HepG2 (cell line): Measurements from ENCODE around the gene FNIP2. TPM values are rescaled to one million over a fixed set of nuclear protein-coding genes. Genes with fewer than 3 reads are reported as not detected.

Experiments
- ATAD3A ChIP-seq: sonication (generic); formaldehyde crosslinking; IDR thresholded peaks from 2 replicates; pipeline ENCODE4 v1.4.0; 2020; ENCODE audit warnings: missing genetic modification reagents
- E2F1 ChIP-seq: sonication (generic); formaldehyde crosslinking; IDR thresholded peaks from 2 replicates; pipeline ENCODE4 v1.5.0; 2020; ENCODE audit warnings: missing genetic modification reagents
- FOXP4 ChIP-seq: sonication (generic); formaldehyde crosslinking; IDR thresholded peaks from 2 replicates; pipeline ENCODE4 v1.4.0; 2020; ENCODE audit warnings: missing genetic modification reagents
- HIVEP1 ChIP-seq: sonication (generic); formaldehyde crosslinking; IDR thresholded peaks from 2 replicates; pipeline ENCODE4 v1.4.0; 2020; ENCODE audit warnings: mild to moderate bottlenecking, missing genetic modification reagents
- ISL2 ChIP-seq: sonication (generic); formaldehyde crosslinking; IDR thresholded peaks from 2 replicates; pipeline ENCODE4 v1.5.0; 2020; ENCODE audit warnings: missing genetic modification reagents
- NFIC ChIP-seq: IDR thresholded peaks from 2 replicates; pipeline ENCODE4 v1.6.1; 2012; ENCODE audit warnings: mild to moderate bottlenecking, low read length, inconsistent platforms
- NFYC ChIP-seq: IDR thresholded peaks from 2 replicates; pipeline ENCODE4 v1.6.1; 2016; ENCODE audit warnings: missing genetic modification reagents, missing compliant biosample characterization
- PHF8 ChIP-seq: sonication (generic); formaldehyde crosslinking; IDR thresholded peaks from 2 replicates; pipeline ENCODE4 v1.5.0; 2020; ENCODE audit warnings: missing genetic modification reagents
- RFX1 ChIP-seq: fragments of 450-650 bp; IDR thresholded peaks from 2 replicates; pipeline ENCODE4 v1.6.1; 2017
- RXRB ChIP-seq: IDR thresholded peaks from 2 replicates; pipeline ENCODE4 v1.6.1; 2016; ENCODE audit warnings: borderline replicate concordance, missing genetic modification reagents, missing compliant biosample characterization
- SALL1 ChIP-seq: sonication (generic); formaldehyde crosslinking; IDR thresholded peaks from 2 replicates; pipeline ENCODE4 v1.8.0; 2022; ENCODE audit warnings: mild to moderate bottlenecking, missing genetic modification reagents
- SATB2 ChIP-seq: sonication (generic); formaldehyde crosslinking; IDR thresholded peaks from 2 replicates; pipeline ENCODE4 v1.5.0; 2020; ENCODE audit warnings: missing genetic modification reagents
- ZNF160 ChIP-seq: sonication (generic); formaldehyde crosslinking; IDR thresholded peaks from 2 replicates; pipeline ENCODE4 v1.8.0; 2022; ENCODE audit warnings: mild to moderate bottlenecking, inconsistent platforms, missing genetic modification reagents
- ZNF317 ChIP-seq: sonication (generic); formaldehyde crosslinking; IDR thresholded peaks from 2 replicates; pipeline ENCODE4 v1.5.0; 2020; ENCODE audit warnings: mild to moderate bottlenecking, missing genetic modification reagents
- ZNF33A ChIP-seq: sonication (generic); formaldehyde crosslinking; IDR thresholded peaks from 2 replicates; pipeline ENCODE4 v1.5.1; 2020; ENCODE audit warnings: missing genetic modification reagents, mild to moderate bottlenecking, moderate library complexity, borderline replicate concordance
- polyA plus RNA-seq, 8 experiments: library from polyadenylated mRNA; depleted of rRNA in 3 of 8; stranded (reverse) in 7 of 8; unstranded in 1 of 8; fragments of >200 nt; fragmentation: Illumina TruSeq in 4 of 8; extraction: Trizol in 4 of 8; gene quantifications; 2 replicates each; pipeline versions ENCODE4 v1.2.1 to v1.2.3, GENCODE V29; 2011 to 2016; ENCODE audit warnings: low read depth in 4 of 8, missing spikeins in 1 of 8, mixed read lengths in 1 of 8; ENCODE audit not compliant: insufficient read depth in 1 of 8
- total RNA-seq, 5 experiments: library from RNA; depleted of rRNA; stranded (reverse); fragments of >200 nt; fragmentation: Illumina TruSeq; extraction: Trizol; gene quantifications; 2 replicates each; pipeline ENCODE4 v1.2.3, GENCODE V29; 2016; ENCODE audit warnings: low read depth in 1 of 5
- TF ChIP-seq, protein P1 (sequence below), 2 experiments: sonication (generic) in 1 of 2; formaldehyde crosslinking in 1 of 2; IDR thresholded peaks; 2 replicates each; pipeline versions ENCODE4 v1.4.0 to v1.6.1; 2016 to 2020; ENCODE audit warnings: borderline replicate concordance in 1 of 2, low read depth in 1 of 2, mild to moderate bottlenecking in 1 of 2, missing genetic modification reagents in 1 of 2
- TF ChIP-seq, protein P2 (sequence below): IDR thresholded peaks from 2 replicates; pipeline ENCODE4 v1.6.1; 2016
- TF ChIP-seq, protein P3 (sequence below): sonication (generic); formaldehyde crosslinking; IDR thresholded peaks from 2 replicates; pipeline ENCODE4 v1.5.0; 2020; ENCODE audit warnings: missing genetic modification reagents
- TF ChIP-seq, protein P4 (sequence below): sonication (generic); formaldehyde crosslinking; IDR thresholded peaks from 2 replicates; pipeline ENCODE4 v1.5.0; 2020; ENCODE audit warnings: missing genetic modification reagents

Gene FNIP2
- total and polyA plus RNA-seq, 2 of the 13 experiments (the other 11 are each of a cell fraction or from before 2014, with no cell fraction given) = 15.5 to 21.0 TPM

GRCh38 chr4:158814207-158814606 lies 45.4 kb downstream of the FNIP2 start (continued):
- TF ChIP-seq, protein P1, sequence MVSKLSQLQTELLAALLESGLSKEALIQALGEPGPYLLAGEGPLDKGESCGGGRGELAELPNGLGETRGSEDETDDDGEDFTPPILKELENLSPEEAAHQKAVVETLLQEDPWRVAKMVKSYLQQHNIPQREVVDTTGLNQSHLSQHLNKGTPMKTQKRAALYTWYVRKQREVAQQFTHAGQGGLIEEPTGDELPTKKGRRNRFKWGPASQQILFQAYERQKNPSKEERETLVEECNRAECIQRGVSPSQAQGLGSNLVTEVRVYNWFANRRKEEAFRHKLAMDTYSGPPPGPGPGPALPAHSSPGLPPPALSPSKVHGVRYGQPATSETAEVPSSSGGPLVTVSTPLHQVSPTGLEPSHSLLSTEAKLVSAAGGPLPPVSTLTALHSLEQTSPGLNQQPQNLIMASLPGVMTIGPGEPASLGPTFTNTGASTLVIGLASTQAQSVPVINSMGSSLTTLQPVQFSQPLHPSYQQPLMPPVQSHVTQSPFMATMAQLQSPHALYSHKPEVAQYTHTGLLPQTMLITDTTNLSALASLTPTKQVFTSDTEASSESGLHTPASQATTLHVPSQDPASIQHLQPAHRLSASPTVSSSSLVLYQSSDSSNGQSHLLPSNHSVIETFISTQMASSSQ (IDR thresholded peaks at IDR 0.05; ENCODE audit: low read depth) = no peak
- TF ChIP-seq, protein P1 (CRISPR knock-in tag; IDR thresholded peaks at IDR 0.05; ENCODE audit: borderline replicate concordance) = no peak
- TF ChIP-seq SALL1 (peak; percentile 27; the same call in 1 of the 2 replicates), ATAD3A (CRISPR knock-in tag) (no peak), ZNF317 (no peak), PHF8 (CRISPR knock-in tag) (no peak), NFYC (CRISPR knock-in tag) (no peak), SATB2 (CRISPR knock-in tag) (no peak), ISL2 (CRISPR knock-in tag) (0 out of 2 replicates have a peak, but pooled peaks have one; percentile 19), FOXP4 (CRISPR knock-in tag) (peak; percentile 62; the same call in 1 of the 2 replicates), RXRB (CRISPR knock-in tag) (peak; percentile 69), E2F1 (CRISPR knock-in tag) (no peak), HIVEP1 (CRISPR knock-in tag) (no peak), ZNF33A (CRISPR knock-in tag) (no peak), NFIC (peak; percentile 33; the same call in 1 of the 2 replicates), RFX1 (no peak), ZNF160 (CRISPR knock-in tag) (no peak)
- TF ChIP-seq, protein P2, sequence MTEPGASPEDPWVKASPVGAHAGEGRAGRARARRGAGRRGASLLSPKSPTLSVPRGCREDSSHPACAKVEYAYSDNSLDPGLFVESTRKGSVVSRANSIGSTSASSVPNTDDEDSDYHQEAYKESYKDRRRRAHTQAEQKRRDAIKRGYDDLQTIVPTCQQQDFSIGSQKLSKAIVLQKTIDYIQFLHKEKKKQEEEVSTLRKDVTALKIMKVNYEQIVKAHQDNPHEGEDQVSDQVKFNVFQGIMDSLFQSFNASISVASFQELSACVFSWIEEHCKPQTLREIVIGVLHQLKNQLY (CRISPR knock-in tag) = no peak
- TF ChIP-seq, protein P3, sequence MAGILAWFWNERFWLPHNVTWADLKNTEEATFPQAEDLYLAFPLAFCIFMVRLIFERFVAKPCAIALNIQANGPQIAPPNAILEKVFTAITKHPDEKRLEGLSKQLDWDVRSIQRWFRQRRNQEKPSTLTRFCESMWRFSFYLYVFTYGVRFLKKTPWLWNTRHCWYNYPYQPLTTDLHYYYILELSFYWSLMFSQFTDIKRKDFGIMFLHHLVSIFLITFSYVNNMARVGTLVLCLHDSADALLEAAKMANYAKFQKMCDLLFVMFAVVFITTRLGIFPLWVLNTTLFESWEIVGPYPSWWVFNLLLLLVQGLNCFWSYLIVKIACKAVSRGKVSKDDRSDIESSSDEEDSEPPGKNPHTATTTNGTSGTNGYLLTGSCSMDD = no peak
- TF ChIP-seq, protein P4, sequence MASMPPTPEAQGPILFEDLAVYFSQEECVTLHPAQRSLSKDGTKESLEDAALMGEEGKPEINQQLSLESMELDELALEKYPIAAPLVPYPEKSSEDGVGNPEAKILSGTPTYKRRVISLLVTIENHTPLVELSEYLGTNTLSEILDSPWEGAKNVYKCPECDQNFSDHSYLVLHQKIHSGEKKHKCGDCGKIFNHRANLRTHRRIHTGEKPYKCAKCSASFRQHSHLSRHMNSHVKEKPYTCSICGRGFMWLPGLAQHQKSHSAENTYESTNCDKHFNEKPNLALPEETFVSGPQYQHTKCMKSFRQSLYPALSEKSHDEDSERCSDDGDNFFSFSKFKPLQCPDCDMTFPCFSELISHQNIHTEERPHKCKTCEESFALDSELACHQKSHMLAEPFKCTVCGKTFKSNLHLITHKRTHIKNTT = no peak
